D721Med (cell line): ENCODE results near the gene FCAMR.

Experiments
- DNase-seq: peaks from one replicate; pipeline ENCODE4 v3.0.0; 2011; ENCODE audit warnings: low spot score; ENCODE audit not compliant: insufficient read length
- FAIRE-seq: peaks from 2 replicates; lab custom pipeline; 2011; peaks lifted over from hg19 to GRCh38; lab: Jason Lieb, UNC
- TF ChIP-seq, protein P1 (sequence below): IDR thresholded peaks from 2 replicates; pipeline ENCODE4 v1.5.1; 2012; ENCODE audit warnings: mild to moderate bottlenecking, control low read depth; ENCODE audit not compliant: insufficient read depth; ENCODE audit errors: missing control alignments

The FCAMR gene

DNA sequence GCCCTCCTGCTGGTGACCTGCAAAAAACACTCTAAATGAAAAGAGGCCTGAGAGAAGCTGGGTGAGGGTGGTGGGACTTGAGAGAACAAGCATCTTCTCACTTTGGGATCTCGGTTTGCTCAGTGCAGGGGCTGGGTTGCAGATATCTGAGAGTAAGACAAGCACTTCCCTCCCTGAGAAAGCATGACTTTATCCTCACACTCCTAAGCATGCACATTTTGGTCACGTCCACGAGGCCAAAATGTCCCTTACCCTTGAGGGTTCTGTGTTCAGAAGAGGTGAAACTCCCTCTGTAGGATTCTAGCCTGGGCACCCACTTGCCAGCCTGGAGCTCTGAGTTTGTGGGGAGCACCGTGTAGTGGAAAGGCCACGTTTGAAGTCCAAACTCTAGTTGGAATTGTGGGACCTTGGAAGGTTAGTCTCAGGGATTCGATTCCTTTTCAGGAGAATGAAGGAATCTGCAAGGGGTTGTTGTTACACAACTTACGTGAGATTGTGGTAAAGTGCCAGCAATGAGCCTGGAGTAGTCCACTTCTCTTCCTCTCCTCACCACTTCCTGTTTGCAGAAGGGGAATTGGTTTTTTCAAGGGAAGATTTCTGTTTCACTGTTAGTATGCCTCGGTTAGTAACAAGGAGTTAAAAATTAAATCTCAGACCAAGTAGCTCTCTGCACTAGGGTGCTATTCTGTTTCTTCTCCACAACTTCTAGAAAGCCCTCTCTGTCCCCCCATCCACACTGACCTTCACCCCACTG lies 3.0 kb downstream of the FCAMR start:
- TF ChIP-seq, protein P1, sequence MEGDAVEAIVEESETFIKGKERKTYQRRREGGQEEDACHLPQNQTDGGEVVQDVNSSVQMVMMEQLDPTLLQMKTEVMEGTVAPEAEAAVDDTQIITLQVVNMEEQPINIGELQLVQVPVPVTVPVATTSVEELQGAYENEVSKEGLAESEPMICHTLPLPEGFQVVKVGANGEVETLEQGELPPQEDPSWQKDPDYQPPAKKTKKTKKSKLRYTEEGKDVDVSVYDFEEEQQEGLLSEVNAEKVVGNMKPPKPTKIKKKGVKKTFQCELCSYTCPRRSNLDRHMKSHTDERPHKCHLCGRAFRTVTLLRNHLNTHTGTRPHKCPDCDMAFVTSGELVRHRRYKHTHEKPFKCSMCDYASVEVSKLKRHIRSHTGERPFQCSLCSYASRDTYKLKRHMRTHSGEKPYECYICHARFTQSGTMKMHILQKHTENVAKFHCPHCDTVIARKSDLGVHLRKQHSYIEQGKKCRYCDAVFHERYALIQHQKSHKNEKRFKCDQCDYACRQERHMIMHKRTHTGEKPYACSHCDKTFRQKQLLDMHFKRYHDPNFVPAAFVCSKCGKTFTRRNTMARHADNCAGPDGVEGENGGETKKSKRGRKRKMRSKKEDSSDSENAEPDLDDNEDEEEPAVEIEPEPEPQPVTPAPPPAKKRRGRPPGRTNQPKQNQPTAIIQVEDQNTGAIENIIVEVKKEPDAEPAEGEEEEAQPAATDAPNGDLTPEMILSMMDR: no peak
- DNase-seq (no peak), FAIRE-seq (no peak)

DNA sequence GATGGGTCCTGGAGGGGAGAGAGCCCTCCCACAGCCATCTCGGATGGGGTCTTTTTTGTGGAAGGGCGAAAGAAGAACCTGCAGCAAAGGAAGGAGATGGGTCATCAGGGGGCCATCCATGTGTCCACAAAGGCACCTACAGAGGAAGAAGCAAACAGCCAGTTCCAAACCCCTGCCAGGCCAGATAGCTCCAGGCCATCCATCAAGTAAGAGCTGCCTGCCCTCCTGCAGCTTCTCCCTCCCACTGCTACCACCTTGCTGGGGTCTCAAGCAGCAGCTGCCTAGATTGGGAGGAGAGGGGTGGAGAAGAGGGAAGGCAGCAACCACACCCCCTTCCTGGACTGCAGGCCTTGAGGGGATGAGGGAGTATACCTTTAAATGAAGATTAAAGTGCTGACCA lies 4.5 kb downstream of the FCAMR start:
- TF ChIP-seq, protein P1: no peak
- FAIRE-seq: no peak
- DNase-seq: no peak

- FAIRE-seq (no peak), DNase-seq (no peak)
- TF ChIP-seq, protein P1: no peak
Measured at GRCh38 chr1:206963740-206964139, 6.5 kb downstream of the FCAMR start.

- FAIRE-seq: no peak
Measured at GRCh38 chr1:206963119-206963712, 7.0 kb downstream of the FCAMR start.

GRCh38 chr1:206962272-206962671 lies 8.0 kb downstream of the FCAMR start:
- DNase-seq: no peak
- no peak for FAIRE-seq
- TF ChIP-seq, protein P1: no peak

More at GRCh38 chr1:206963119-206963712, 7.0 kb downstream of the FCAMR start:
- TF ChIP-seq, protein P1: no peak
- no peak for DNase-seq

DNA sequence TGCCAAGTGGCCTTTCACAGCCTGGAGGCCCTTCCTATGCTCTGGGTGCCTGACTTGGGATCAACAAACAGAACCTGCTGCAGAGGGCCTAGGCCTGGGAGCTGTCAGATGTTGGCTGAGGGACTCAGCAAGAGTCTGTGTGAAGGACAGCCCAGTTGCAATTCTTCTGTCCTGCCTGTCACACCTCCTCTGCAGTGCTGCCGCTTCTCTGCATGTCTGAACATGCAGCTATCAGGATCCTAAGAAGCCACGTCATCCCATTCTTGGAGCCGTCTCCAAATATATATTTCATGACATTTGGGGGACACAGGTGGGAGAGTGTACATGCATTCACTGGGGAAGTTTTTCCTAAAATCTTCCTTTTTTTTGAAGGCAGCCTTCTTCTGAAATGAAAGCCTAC lies 8.6 kb downstream of the FCAMR start:
- DNase-seq (no peak), FAIRE-seq (no peak)
- TF ChIP-seq, protein P1: no peak
